Choroid plexus epithelial cell (primary cell): ENCODE results near the gene EPHB2.

Source experiments
- DNase-seq: peaks from one replicate; pipeline ENCODE4 v3.0.0-alpha.2; 2010; ENCODE audit warnings: low read depth
- H3K4me3 ChIP-seq: 2 replicates; pipeline ENCODE4 v1.5.1; 2011; ENCODE audit warnings: low read depth, mild to moderate bottlenecking, control low read depth, low read length, moderate library complexity
- CTCF ChIP-seq: conservative IDR thresholded peaks from 2 replicates; pipeline ENCODE4 v1.5.1; 2011; ENCODE audit warnings: low read depth, mild to moderate bottlenecking, control low read depth, inconsistent platforms, low read length, moderate library complexity

EPHB2 gene

GRCh38 chr1:22755641-22756040 is 45.0 kb downstream of the EPHB2 start:
- no peak for DNase-seq
- no peak for TF ChIP-seq CTCF
- no peak overlapping the region for H3K4me3 ChIP-seq

GRCh38 chr1:22756125-22756735 is 45.6 kb downstream of the EPHB2 start:
- no peak for DNase-seq
- no peak overlapping the region for H3K4me3 ChIP-seq
- no peak for TF ChIP-seq CTCF

GRCh38 chr1:22760455-22760854 is 49.8 kb downstream of the EPHB2 start:
- no peak for TF ChIP-seq CTCF
- H3K4me3 ChIP-seq, result no peak overlapping the region
- no peak for DNase-seq

GRCh38 chr1:22761101-22761500 is 50.5 kb downstream of the EPHB2 start:
- no peak for TF ChIP-seq CTCF
- DNase-seq, result no peak
- H3K4me3 ChIP-seq, result no peak overlapping the region

GRCh38 chr1:22761821-22762220 is 51.2 kb downstream of the EPHB2 start:
- DNase-seq, result no peak
- H3K4me3 ChIP-seq, result no peak overlapping the region
- TF ChIP-seq CTCF, result no peak

- H3K4me3 ChIP-seq, result no peak overlapping the region
- no peak for DNase-seq
- no peak for TF ChIP-seq CTCF
Observed at GRCh38 chr1:22763487-22764200, 53.0 kb downstream of the EPHB2 start.

GRCh38 chr1:22767852-22768251 is 57.2 kb downstream of the EPHB2 start:
- DNase-seq, result no peak
- no peak for TF ChIP-seq CTCF
- H3K4me3 ChIP-seq, result no peak overlapping the region
